CD4-positive, alpha-beta T cell treated with Interleukin-15 for 1 hour (primary cell): ENCODE results near the gene GPR152.

Source experiments
- DNase-seq: peaks from one replicate; pipeline ENCODE4 v3.0.0-alpha.2; 2020

The GPR152 gene

DNA sequence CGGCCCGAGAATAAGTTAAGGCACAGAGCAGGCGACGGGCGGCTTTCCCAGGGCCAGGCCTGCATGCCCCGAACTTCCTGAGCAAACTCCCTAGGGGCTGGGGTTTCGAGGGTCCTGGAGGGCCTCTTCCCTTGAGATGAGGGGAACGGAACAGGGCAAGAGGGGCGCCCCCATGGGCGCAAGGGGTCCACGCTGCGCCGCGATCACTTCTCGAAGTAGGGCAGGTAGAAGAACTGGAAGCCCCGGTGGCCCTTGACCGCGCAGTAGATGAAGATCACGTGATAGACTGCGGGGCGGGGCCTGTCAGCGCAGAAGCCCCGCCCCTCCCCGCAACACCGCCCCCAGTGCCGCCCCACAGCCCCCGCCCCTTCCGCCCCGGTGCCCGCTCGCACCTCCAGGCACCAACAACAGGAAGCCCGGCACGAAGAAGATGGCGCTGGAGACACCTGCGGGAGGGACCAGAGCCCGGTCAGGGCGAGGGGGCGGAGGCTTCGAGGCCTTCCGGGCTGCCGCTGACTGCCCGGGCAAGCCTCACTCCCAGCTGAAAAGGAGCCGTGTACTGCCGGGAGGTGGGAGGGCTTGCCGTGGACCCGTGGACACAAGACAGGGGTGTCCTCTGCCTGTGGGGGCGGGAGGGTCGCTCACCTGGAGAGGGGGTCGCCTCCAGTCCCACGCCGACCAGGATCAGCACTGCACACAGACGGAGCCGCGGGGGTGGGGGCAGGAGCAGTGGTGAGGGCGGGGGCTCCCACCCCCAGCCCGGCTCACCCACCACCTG is 12.1 kb upstream of the GPR152 start:
- peak; percentile 95 for DNase-seq

DNA sequence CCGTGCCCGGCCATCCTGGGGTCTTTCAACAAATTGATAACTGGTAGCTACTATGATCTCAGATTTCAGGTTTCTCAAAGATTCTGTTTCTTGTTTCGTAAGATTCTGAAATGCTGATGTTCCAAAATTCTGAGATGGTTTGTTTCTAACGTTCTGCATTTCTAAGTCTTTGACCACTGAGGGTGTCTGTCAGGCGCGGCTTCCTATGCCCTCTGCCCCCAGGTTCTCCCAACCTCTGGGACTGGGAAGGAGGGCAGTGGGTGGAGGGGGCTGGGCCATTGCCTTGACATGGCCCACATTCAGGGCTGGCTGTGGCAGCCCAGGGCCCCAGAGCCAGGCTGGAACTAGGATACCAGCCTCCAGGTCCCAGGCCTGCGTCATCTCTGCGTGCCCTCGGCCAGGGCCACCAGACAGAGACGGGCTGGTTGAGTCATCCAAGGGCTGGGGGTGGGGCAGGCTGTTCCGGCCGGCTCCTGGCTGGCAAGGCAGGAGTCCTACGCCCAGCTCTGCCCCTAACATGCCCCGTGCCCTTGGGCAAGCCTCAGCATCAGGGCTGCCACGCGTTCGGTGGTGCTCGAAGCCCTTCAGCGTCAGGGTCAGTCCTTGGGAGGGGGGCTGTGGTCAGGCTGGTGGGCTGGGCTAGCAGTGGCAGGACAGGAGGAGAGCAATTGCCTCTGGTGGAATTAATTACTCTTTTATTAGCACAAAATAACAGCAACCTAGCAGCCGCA is 11.3 kb upstream of the GPR152 start:
- peak; percentile 73 for DNase-seq

DNA sequence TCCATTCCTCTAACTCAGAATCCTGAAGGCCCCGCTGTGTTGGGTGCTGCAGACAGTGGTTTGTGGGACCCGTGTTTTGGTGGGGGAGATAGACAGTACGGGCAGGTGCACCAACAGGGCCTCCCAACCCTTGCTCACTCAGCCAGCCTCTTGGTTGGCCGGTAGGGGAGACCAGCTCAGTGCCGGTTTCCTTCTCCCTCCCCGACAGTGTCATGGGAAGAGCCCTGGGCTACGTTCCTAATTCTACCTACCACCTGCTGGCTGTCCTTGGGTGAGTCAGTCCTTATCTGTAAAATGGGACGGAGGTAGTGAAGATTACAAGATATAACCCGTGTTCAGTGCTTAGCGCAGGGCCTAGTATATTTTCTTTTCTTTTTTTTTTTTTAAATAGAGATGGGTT is 10.7 kb upstream of the GPR152 start:
- no peak for DNase-seq

DNA sequence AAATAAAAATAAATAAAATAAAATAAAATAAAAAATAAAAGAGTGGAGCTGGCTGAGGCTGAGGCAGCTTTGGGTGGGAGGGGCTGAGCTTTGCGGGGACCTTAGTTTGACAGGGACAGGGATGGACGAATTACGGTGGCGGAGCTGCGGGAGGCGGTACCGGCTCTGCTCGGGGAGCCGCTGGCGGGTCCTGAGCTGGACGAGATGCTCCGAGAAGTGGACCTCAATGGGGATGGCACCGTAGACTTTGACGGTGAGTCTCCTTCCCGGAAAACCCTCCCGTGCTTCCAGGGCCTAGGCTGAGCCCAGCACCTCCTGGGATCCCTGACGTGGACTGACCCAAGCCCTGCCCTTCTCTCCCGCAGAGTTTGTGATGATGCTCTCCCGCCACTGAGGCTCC is 5.7 kb upstream of the GPR152 start:
- no peak for DNase-seq

DNA sequence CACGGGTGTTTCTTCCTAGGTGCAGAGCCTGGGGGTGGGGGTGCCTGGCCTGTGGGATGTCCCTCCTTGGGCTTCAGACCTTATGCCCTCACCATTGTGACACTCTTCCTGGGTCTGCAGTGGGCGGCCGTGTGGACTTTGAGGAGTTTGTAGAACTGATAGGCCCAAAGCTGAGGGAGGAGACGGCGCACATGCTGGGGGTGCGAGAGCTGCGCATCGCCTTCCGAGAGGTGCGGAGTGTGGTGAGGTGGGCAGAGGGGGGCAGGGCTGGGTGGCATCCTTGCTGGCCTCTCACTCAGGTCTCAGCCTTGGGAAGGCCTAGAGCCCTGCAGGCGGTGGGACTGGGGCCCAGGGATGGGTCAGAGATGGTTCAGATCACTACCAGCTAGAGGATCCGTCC is 4.9 kb upstream of the GPR152 start:
- DNase-seq = no peak

DNA sequence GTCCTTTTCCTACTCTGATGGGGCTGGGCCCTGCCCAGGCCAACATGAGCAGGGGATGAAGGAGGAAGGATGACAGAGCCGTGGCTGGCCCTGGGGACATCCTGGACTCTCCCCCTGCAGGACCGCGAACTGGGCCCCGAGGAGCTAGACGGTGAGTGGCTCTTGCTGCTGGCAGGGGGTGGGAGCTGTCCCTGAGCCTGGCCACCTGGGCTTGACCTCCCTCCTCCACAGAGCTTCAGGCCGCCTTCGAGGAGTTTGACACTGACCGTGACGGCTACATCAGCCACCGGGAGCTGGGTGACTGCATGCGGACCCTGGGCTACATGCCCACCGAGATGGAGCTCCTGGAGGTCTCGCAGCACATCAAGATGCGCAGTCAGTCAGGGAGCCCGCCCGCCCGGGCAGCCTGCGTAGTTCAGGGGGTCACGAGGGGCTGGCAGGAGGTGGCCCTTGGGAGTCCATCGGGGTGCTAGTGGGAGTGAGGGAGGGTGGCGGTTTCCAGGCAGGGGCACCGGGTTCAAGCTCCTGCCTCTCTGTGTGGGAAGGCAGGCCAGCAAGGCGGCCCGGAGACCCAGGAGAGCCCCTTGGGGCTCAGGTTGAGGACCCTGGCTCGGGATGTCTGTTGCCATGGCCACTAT is 3.7 kb upstream of the GPR152 start:
- no peak for DNase-seq

DNA sequence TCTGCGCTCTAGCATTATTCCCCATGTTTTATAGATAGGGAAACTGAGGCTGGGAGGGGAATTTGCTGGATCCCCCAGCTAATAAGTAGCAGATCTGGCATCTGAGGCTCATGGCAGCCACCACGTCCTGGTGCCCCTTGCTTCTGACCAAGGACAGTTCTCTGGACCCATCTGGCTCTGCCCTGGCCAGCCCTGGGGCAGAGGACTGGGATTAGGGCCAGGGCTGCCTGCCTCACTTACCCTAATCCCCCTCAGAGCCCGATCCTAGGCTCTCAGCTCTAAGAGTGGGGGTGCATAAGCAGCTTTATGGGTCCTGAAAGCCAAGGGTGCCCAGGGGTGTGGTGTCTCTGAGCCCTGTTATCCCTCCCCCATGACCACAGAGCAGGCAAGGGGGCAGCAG is 2.5 kb upstream of the GPR152 start, which contains the start of gene CABP4:
Gene CABP4, plus strand, starts transcription at position 301 of the 400 bp plus-strand sequence. Its CDS starts 70 bp downstream, at position 371.
- DNase-seq = no peak

DNA sequence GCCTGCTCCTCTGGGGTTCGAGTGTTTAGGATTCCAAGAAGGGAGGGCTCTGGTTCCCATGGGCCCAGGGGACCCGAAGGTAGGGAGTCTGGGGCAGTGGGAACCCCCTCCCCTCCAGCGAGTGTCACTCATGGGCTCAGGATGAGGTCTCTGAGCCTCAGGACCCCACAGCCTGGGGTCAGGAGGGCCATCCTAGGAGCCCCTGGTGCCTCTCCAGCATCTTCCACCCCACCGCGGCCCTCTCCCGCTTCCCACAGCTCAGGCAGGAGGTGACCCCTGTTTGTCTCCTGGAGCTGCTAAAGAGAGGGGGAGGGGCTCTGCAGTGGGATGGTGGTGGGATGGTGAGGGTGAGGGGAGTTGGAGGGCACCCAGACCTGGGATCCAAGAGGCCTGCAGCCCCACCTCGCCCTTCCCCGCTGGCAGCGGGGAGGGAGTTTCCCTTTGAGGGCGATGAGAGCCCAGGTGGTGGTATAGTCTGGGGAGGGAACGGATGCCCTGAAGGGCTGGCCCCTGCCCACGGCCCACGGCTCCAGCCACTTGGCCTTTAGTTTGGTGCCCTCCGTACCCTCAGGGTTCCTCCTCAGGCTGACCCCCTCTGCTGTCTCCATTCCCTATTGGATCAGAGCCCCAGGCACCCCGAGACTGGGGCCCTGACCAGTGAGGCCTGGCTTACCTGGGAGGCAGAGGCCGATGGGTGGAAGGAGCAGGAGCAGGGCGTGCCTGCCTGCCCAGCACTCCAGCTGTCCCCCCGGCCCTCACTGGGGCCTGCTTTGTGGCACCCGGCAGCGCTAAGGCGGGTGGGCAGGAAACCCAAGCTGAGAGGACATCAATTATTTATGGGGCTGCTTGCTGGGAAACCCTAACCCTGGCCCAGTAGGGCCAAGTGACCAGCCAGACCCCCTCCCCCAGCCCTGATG is 1.5 kb upstream of the GPR152 start:
- DNase-seq = no peak

DNA sequence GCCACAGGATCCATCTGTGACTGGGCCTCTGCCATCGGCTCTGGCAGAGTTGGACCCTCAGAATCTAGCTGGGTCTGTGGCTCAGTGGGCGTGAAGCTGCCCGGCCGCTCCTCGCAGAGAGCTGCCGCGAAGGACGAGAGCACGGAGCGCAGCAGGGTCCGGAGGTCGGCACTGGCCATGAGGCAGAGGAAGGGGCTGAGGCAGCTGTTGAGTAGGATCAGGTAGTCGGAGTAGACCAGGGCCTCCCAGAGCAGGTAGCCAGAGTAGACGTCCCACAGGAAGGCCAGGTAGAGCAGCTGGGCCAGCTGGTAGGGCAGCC is 912 bp downstream of the GPR152 start:
- DNase-seq = no peak

DNA sequence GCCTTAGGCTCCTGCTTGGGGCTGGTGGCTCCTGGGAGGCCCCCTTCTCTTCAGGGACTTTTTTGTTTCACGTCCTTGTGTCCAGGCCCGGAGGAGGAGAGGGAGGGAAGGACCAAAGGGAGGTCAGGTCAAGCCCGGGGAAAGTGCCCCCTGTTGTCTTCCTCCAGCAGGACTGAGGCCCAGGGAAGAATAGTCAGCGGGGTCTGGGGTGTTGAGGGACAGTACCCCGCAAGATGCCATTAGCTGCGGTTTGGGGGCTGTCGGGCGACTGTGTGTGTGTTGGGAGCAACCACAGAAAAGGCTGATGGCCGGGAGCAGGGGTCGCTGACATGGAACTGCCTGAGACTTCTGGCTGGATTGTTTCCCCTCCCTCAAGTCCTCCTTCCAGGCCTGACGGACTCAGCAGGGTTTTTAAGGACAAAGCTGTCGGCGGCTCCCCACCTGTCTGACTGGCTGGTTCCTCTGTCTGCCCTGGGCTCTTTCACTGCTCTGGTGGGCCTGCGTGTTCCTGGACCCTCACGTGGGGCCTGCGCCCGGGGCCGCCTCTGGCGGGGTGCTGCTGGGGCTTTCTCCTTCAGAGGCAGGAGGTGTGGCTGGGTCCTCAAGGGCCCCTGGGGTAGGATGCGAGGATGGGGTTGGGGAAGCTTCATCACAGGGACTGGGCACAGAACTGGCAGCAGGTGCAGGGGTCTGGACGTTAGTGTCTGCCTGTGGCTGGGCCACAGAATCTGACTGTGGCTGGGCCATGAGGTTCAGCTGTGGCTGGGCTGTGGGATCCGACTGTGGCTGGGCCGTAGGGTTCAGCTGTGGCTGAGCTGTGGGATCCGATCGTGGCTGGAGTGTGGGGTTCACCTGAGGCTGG is 1.5 kb downstream of the GPR152 start:
- DNase-seq = no peak

DNA sequence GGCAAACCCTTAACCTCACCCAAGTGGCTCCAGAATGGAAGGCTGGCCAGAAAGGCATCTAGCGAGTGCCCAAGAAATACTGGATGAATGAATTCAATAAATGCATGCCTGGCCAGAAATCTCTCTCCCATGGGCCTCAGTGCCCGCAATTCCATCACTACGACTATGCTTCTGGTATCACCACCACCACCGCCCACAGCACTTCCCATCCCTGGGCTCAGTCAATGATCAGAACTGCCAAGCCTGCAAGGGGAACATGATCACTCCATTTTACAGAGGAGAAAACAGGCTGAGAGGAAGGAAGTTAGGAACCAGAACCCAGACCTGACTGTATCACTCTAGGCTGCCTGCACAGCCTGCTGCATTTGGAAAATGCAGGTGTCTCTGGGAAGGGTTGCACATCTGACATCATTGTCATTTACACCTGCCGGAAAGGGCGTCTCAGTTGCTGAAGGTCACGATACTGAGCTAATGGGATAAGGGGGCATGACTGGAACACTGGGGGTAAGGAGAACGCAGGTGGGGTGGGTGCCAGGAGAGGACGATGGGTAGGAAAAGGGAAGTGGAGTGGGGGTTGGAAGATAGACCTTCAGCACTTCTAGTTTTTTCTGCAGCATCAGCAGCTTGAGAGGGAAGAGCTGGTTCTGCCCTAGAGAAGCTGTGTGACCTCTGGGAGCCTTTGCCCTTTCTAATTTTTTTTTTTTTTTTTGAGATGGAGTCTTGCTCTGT is 3.2 kb downstream of the GPR152 start:
- no peak for DNase-seq

DNA sequence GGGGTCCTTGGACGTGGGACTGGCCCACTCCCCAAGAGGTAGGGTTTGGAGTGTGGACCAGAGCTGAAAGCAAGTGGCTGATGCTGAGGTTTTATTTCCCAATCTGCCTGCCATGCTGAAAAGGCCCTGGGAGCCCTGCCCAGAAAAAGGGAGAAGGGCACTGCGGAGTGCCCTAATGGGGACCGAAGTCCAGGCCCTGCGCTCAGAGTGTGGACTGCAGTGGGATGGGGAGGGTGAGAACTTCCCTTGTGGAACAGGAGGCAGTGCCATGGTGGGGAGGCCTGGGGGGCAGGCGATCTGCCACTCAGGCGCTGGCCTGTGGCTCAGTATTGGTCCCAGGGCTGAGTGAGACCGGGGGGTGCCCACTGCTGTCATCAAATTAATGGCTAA is 4.3 kb downstream of the GPR152 start:
- DNase-seq = no peak

DNA sequence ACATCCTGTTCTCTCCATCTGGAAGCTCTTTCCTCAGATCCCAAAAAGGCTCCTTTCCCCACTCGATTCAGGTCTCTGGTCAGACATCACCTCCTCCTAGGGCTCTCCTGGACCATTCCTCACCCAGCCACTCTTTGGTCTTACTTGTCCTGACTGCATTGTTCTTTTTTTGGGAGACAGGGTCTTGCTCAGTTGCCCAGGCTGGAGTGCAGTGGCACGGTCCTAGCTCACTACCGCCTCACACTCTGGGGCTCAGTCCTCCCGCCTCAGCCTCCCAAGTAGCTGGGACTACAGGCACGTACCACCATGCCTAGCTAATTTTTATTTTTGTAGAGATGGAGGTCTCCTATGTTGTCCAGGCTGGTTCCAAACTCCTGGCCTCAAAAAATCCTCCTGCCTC is 7.0 kb downstream of the GPR152 start:
- DNase-seq = no peak

DNA sequence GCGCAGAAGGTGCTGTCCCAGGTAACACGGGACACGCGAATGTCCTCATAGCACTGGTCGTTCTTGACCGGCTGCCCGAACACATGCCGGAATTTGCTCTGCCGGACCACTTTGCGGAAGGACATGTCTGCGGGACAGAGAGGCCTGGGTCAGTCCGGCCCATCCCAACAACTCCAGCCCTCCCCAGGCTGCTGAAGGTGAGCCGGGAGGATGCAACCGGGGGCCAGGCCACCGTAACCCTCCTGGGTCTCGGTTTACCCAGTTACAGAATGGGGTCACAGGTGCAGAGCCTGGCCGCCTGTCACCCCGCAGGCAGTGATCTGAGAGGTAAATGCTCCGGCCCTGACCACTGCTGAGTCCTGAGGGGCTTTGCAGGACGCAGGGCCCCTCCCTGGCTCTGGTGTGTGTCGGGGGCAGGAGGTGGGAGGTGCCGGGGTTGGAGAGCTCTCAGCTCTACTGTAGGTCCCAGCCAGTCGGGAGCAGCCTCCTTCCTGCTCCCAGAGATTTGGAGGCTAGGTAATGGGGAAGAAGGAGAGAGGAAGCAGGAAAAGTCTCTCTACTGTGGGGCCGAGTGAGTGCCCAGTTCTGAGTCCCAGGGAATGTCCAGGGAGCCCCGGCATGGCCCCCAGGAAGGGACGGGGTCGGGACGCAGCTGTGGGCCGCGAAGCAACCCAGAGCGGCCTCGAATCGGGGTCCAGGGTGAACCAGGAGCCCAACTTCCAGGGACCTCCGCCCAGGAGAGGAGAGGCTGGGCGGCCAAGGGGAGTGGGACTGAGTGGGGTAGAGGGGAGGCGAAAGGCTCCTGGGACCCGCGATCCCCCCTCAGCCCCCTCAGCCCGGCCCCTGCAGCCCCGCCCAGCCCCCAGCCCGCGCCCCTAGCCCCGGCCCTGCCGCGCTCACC is 9.8 kb downstream of the GPR152 start:
- DNase-seq = no peak

DNA sequence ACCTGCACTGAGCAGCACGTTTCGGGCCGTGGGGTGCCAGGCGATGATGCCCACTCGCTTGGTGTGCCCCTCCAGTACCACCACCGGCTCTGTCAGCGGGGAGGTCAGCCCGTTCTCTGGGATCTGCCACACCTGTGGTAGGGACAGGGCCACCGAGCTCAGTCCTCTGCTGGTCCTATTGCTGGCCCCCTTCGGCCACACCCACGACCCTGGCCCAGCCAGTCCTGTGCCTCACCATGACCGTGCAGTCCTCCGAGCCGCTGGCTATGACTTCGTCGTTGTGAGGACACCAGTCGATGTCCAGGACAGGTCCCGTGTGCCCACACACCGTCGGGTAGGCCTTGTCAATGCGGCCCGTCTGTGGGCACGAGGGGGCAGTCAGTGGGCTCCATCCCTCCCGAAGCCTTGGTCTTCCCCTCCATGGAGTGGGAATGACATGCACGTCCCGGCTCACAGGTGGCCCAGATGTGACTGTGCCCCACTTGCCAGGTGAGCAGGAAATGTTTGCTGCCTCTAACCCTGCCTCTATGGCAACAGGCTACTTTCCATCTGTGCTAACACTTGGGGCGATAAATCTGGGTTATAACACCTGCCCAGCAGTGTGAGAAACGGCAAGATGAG is 10.7 kb downstream of the GPR152 start:
- DNase-seq = no peak

DNA sequence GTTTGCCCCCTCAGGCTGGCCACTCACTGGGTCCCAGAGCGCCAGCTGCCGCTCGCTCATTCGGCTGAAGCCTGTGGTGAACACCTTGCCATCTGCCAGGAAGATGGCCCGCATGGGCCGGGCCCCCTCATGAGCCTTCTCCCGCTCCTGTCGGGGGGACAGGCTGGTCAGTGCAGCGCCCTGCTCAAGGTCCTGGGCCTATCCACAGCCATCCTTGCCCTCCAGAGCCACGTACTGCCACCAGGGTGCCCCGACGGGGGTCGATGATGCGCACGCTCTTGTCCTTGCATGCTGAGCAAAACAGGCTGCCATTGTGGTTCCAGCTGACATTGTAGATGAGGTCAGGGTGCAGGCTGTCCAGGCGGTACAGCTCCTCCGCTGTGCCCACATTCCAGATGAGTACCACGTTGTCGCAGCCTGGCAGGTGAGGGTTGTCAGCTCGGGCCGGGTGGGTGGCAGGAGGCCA is 11.4 kb downstream of the GPR152 start:
- no peak for DNase-seq

DNA sequence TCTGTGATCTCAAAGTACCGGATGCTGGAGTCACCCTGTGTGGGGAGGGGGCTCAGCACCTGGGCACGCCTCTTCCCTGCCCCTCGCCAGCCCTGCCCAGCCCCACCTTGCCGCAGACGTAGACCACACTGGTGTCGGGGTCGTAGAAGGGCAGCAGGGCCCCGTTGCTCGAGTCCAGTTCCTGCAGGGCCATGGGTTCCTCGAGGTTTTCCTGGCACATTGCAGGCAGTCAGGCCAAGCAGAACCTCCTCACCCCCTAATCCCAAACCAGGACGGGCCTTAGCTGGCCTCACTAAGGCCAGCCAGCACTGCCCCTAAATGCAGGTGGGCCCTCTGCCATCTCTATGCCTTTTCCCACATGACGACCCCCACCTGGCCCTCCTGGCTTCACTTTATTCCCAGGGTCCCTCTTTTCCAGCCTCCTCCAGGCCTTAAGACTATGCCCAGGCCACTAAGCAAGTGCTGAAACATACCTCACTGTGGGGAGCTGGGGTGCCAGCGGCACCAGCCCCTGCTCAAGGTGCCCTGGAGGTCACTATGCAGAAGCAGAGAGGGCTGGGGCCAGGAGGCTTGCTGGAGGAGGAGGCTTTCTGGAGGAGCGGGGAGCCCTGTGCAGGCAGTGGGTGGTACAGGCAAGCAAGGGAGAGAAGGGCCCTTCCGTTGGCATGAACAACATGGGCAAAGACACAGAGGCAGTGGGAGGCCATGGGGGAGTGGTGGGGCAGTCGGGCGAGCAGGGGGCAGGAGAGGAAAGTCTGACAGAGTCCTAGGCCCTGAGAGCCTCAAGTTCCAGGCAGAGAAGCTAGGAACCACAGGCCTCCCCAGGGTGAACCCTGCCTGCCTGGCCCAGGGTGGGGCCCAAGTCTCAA is 12.1 kb downstream of the GPR152 start:
- no peak for DNase-seq
